Muscle of leg (tissue), 11 donors: ENCODE measurements around the gene CTIF. TPM values are rescaled to one million over a fixed set of nuclear protein-coding genes. Genes with fewer than 3 reads are reported as not detected.

Source experiments
- DNase-seq: peaks from one replicate; pipeline ENCODE4 v3.0.0; 2013
- H3K27ac ChIP-seq: one replicate; pipeline ENCODE4 v1.5.1; 2013; ENCODE audit warnings: mild to moderate bottlenecking, low read length, control low read depth
- H3K27me3 ChIP-seq: one replicate; pipeline ENCODE4 v1.6.1; 2013; ENCODE audit warnings: low read length; ENCODE audit not compliant: control insufficient read depth, insufficient read depth
- H3K36me3 ChIP-seq: one replicate; pipeline ENCODE4 v1.6.1; 2013; ENCODE audit warnings: low read length; ENCODE audit not compliant: control insufficient read depth, insufficient read depth
- H3K4me1 ChIP-seq: one replicate; pipeline ENCODE4 v1.6.1; 2013; ENCODE audit warnings: low read length; ENCODE audit not compliant: control insufficient read depth, insufficient read depth
- H3K4me3 ChIP-seq: one replicate; pipeline ENCODE4 v1.5.1; 2013; ENCODE audit warnings: low read length, control low read depth
- H3K9me3 ChIP-seq: replicated peaks from 2 replicates; pipeline ENCODE4 v1.6.1; 2013; ENCODE audit warnings: low read depth, low read length; ENCODE audit not compliant: control insufficient read depth
- WGBS: methylation state at CpG from one replicate; pipeline ENCODE4 v1.1.5; 2013; ENCODE audit warnings: missing lambda C conversion rate; ENCODE audit not compliant: insufficient coverage; 5-methylcytosine and 5-hydroxymethylcytosine counted together
- polyA plus RNA-seq, 8 donors: library from polyadenylated mRNA; unstranded; fragments of 120-200 nt; gene quantifications; one replicate each; pipeline versions ENCODE4 v1.2.1 to v1.2.3, GENCODE V29; 2013; ENCODE audit warnings: inconsistent platforms in 1 of 8, low replicate concordance in 1 of 8; ENCODE audit not compliant: insufficient read length in 8 of 8, insufficient read depth in 1 of 8
- total RNA-seq: library from RNA; stranded (reverse); fragments of 120-200 nt; gene quantifications from one replicate; pipeline ENCODE4 v1.2.4, GENCODE V29; 2013

CTIF gene
- total and polyA plus RNA-seq, 9 donors = 16.3 to 46.8 (median 32.5) TPM

DNA sequence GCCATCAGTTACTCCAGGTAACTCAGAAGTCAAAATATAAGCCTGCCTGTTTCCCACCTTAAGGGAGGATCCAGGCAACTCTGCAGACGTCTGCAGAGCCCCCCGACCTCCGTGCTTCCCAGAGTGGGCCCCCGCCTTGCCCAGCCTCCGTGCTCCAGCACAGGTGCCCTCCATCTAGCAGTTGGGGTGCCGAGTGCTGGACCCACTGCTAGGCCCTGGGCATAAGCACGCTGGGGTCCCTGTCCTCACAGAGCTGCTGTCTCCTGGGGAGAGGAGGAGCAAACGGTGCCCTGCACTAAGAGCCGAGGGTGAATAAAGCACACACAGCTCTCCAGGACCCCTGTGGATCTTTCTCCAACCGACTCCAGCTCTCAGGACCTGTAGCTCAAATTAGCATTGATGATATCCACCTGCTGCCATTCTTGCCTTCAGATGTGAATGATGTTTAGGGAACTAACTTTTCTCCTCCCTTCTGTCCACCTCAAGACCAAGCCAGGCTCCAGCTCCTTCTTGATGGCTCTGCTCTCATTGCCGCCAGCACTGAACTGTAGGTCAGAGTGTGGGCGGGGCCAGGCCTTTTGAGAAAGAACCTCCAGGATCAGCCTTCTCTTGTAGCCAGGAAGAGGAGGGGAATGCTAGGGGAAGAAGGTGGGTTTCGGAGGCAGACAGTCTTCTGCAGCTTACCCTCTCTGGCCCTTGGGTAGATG, 290.8 kb downstream of the CTIF start:
- no peak for DNase-seq
- Histone ChIP-seq H3K27me3 (no peaks in the 10 kb centered on the region), H3K4me3 (no peak overlapping the region), H3K9me3 (no peaks in the 10 kb centered on the region), H3K4me1 (peaks cover 71% of the 10 kb centered on the region), H3K36me3 (no peaks in the 10 kb centered on the region), H3K27ac (no peak overlapping the region)
- 57% methylated on average over 10 of the region's 13 CpGs for WGBS

DNA sequence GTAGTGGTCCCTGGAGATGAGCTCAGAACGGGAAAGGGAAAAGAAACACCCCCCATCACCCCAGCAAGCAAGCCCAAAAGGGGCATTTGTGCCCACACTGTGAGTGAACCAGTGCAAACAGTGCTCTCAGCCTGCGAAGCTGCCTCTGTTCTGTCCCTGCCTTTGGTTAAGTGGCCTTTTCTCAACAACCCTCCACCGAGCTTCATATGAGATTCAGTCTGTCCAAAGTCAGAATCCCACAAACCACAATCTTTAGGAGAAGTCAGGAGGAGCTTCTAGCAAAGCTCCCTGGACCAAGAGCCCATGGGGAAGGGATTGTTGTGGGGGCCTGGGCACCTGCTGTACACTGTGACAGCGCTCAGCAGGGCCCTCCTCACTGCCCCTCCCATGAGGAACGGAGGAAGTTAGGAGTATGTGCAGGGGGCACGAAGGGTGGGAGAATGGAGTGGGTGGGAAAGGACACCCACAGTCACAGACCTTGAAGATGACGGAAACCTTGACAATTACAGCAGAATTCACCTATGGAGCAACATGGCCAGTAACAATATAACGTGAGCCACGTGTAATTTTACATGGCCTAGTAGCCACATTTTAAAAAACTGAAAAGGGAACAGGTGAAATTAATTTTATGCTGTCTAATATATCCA, 292.4 kb downstream of the CTIF start:
- Histone ChIP-seq H3K36me3 (no peaks in the 10 kb centered on the region), H3K27me3 (no peaks in the 10 kb centered on the region), H3K9me3 (no peaks in the 10 kb centered on the region), H3K4me3 (no peak overlapping the region), H3K27ac (no peak overlapping the region), H3K4me1 (peaks cover 60% of the 10 kb centered on the region)
- WGBS = 100% methylated on average over 1 of the region's 9 CpGs
- DNase-seq = no peak

DNA sequence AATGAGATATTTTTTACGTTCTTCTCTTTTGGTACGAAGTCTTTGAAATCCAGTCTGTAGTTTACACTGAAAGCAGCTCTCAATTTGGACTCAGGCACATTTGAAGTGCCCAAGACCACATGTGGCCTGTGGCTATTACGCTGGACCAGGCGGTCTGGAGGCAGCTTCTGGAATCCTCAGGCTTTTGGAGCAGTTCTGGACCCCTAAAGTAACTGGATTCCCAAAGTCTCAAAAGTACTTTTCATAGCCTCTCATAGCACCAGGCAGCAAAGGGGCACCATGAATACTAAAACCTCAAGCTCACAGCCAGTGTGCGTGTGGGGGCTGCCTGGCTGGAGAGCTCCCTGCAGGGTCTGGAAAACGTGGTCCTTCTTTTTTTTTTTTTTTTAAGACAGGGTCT, 293.0 kb downstream of the CTIF start:
- DNase-seq = no peak
- peaks cover 55% of the 10 kb centered on the region for H3K4me1 ChIP-seq

DNA sequence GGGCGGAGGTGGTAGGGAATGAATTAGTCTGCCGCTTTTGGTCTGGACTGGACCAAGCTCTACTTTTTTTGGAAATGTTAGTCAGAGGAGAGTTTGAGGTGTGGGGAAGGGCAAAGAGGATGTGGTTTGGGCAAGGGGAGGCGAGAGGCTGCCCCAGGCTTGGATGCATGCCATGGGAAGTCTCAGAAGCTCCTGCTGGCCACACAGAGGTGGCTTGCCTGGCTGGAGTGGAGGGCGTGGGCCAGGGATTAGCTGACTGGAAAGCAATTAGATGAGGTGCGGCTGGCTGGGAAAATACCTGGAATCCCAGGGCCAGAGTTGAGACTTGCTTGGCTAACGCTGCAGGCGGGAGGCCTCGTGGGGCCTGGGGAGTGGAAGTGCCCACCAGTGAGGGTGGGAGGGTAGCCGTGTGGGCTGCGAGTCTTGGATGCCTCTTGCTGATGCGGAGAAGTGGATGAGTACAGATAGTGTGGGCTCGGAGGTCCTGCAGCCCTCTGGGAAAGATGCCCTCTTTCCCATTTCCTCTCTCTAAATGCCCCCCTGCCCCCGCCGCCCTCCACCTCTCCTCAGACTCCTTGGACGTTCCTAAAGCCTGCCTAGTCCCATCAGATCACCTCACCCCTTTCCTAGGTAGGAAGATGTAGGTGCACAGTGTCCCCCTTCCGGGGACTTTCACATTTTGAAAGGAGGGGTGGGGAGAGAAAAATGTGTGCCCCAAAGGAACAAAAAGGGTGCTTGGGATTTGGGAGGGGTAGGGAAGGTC, 294.3 kb downstream of the CTIF start:
- no peak overlapping the region for H3K4me3 ChIP-seq
- no peaks in the 10 kb centered on the region for H3K27me3 ChIP-seq
- no peaks in the 10 kb centered on the region for H3K36me3 ChIP-seq
- H3K27ac ChIP-seq = peak overlapping the region; percentile 44
- peaks cover 46% of the 10 kb centered on the region for H3K4me1 ChIP-seq
- no peaks in the 10 kb centered on the region for H3K9me3 ChIP-seq
- peak; percentile 41 for DNase-seq
- WGBS = 60% methylated on average over 8 of the region's 16 CpGs

More for the DNA sequence above, 293.0 kb downstream of the CTIF start:
- 93% methylated on average over 4 of the region's 6 CpGs for WGBS
- H3K9me3 ChIP-seq = no peaks in the 10 kb centered on the region
- no peak overlapping the region for H3K27ac ChIP-seq
- no peaks in the 10 kb centered on the region for H3K27me3 ChIP-seq
- H3K4me3 ChIP-seq = no peak overlapping the region
- H3K36me3 ChIP-seq = no peaks in the 10 kb centered on the region

DNA sequence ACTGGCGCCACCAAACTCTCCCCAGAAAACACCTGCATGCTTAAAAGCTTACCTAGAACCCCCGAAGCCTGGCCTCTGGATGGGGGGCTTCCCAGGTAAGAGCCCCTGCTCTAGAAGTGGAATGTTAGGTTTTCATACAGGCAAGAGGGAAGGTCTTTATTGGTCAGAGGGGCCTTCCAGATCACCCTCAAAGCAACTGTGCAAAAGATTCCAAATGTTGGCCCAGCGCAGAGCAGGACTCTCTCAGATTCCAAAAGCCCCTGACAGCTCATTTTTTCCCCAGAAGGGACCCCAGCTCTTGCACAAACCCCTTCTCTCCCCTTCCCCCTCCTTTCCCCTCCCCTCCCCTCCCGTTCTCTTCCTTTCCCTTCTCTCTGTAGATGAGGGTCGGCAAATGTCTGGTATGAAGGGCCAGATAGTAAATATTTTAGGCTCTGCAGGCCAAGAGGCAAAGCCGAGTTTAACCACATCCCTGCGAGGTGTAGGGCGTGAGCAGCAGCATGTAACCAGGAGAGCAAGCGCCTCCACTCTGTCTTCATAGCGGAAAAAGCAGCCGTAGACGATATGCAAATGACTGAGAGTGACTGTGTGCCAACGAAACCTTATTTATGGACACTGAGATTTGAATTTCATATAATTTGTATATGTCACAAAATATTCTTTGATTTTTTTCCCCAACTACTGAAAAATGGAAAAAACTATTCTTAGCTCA, 295.0 kb downstream of the CTIF start:
- peaks cover 46% of the 10 kb centered on the region for H3K4me1 ChIP-seq
- H3K27me3 ChIP-seq = no peaks in the 10 kb centered on the region
- no peaks in the 10 kb centered on the region for H3K9me3 ChIP-seq
- WGBS = 24% methylated on average over 5 of the region's 13 CpGs
- H3K36me3 ChIP-seq = peaks cover under 1% of the 10 kb centered on the region
- no peak overlapping the region for H3K4me3 ChIP-seq
- peak; percentile 71 for DNase-seq
- no peak overlapping the region for H3K27ac ChIP-seq

DNA sequence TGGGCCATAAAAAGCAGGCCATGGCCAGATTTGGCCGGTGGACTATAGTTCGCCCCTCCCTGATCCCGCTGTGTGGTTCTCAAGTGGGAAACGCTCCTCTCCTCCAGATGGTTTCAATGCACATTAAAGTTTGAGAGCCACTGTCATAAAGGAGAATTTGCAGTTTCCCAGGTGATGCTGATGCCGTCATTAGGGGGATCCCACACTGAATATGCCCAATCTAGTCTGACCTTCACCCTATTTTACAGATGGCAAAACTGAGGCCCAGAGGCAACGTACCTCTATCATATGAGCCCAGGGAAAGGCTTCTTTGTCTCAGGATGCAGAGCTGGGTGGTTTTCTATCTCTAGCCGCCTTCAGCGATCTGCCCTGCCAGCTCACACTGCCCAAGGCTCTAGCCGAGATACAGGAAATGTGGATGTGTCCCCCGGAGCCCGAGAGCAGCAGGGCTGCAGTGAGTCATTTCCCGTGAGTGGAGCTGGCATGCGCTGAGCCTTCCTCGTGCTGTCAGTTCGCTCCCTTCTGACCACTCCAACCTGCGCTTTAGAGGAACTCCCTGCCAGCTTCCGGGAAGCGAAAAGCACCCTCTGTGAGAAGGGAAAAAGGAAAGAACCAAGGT, 295.7 kb downstream of the CTIF start:
- WGBS = 69% methylated on average over 9 of the region's 18 CpGs
- H3K27me3 ChIP-seq = no peaks in the 10 kb centered on the region
- peak; percentile 78 for DNase-seq
- H3K36me3 ChIP-seq = peaks cover 3% of the 10 kb centered on the region
- H3K9me3 ChIP-seq = no peaks in the 10 kb centered on the region
- no peak overlapping the region for H3K27ac ChIP-seq
- no peak overlapping the region for H3K4me3 ChIP-seq
- peaks cover 46% of the 10 kb centered on the region for H3K4me1 ChIP-seq

DNA sequence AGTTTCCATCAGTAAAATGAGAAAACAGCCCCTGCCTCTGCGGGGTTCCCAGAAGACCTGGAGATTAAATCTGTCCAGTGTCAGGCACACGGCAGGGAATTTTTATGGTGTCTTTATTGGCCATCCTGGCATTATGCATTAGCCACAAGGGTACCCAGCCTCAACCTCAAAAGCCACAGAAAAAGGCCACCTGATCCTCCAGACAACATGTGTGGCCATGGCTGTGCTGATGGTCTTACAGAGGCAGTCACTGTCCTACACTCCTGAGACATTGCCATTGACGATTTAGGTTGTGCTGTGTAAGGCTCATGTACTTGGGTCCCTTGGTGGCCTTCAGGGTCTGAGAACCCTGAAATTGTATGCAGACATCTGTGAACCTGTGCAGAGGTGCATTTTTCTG, 296.3 kb downstream of the CTIF start:
- WGBS = 58% methylated on average over 2 of the region's 3 CpGs

DNA sequence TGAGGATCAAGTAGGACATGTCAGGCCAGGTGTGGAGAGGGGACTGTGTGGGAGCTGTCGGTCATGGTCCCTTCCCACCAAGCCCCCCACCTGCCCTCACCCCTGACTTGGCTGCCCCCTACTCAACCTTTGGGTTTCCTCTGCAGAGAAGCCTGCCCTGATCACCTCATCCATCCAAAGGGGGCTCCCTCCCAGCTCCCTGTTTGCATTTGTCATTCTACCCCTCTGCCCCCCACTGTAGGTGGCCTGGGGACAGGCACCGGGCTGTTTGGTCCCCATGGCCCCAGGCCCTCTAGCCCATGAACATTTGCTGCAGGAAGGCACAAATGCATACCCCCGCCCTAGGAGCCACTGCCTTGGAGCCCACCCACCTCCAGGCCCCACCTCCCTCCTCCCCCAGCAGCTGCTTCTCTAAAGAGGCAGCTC, 296.9 kb downstream of the CTIF start:
- H3K9me3 ChIP-seq = no peaks in the 10 kb centered on the region
- no peak for DNase-seq
- H3K36me3 ChIP-seq = peaks cover 3% of the 10 kb centered on the region
- H3K27ac ChIP-seq = no peak overlapping the region
- H3K27me3 ChIP-seq = no peaks in the 10 kb centered on the region
- no peak overlapping the region for H3K4me3 ChIP-seq
- 42% methylated on average over 2 of the region's 3 CpGs for WGBS
- peaks cover 49% of the 10 kb centered on the region for H3K4me1 ChIP-seq

More for the DNA sequence above, 296.3 kb downstream of the CTIF start:
- H3K27me3 ChIP-seq = no peaks in the 10 kb centered on the region
- no peak overlapping the region for H3K4me3 ChIP-seq
- no peak for DNase-seq
- H3K36me3 ChIP-seq = peaks cover 3% of the 10 kb centered on the region
- H3K9me3 ChIP-seq = no peaks in the 10 kb centered on the region
- H3K4me1 ChIP-seq = peaks cover 47% of the 10 kb centered on the region
- no peak overlapping the region for H3K27ac ChIP-seq

DNA sequence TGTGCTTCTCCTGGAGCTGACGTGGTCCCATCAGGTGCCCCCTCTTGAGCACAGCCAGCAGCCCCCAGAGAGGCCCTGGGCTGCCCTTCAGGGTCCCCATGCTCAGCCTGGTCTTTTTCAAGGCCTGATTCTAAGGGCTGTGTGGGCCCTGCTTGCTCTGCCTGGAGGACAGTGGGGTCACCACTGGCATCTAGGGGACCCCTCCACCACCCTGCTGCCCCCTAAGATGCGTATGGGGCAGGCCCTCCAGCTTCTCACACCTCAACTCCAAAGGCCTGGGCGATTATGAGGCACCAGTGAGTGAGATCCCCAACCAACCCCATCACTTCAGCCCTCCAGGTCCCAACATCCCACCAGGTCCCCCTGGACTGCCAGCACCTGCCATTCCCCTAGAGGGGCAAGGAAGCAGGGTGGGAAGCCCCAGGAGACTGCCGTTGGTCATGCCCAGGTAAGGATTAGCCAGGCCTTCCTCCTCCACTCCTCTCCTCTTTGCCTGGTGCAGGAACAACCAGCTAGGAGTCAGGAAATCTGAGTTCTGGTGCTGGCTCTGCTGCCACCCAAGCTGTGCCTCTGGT, 297.5 kb downstream of the CTIF start:
- peaks cover 3% of the 10 kb centered on the region for H3K36me3 ChIP-seq
- H3K4me3 ChIP-seq = no peak overlapping the region
- H3K9me3 ChIP-seq = no peaks in the 10 kb centered on the region
- DNase-seq = no peak
- H3K27me3 ChIP-seq = no peaks in the 10 kb centered on the region
- 73% methylated on average over 2 of the region's 4 CpGs for WGBS
- H3K27ac ChIP-seq = no peak overlapping the region
- peaks cover 55% of the 10 kb centered on the region for H3K4me1 ChIP-seq
